SK-N-SH treated with all-trans-retinoic acid at 6 μM for 48 hours (cell line): Measurements from ENCODE around the gene MIPOL1.

Experiments
- ESRRG ChIP-seq: fragments of 250-450 bp; sonication (Bioruptor Pico); IDR thresholded peaks from 2 replicates; pipeline ENCODE4 v1.6.1; 2021; ENCODE audit warnings: mild to moderate bottlenecking
- OSR1 ChIP-seq: fragments of 250-450 bp; sonication (Bioruptor Pico); IDR thresholded peaks from 2 replicates; pipeline ENCODE4 v1.8.0; 2022; ENCODE audit warnings: moderate library complexity, mild to moderate bottlenecking, inconsistent platforms
- PATZ1 ChIP-seq: fragments of 250-450 bp; sonication (Bioruptor Pico); IDR thresholded peaks from 2 replicates; pipeline ENCODE4 v1.8.0; 2020; ENCODE audit warnings: mild to moderate bottlenecking, moderate library complexity, borderline replicate concordance
- PPARA ChIP-seq: fragments of 250-450 bp; sonication (Bioruptor Pico); IDR thresholded peaks from 2 replicates; pipeline ENCODE4 v1.5.0; 2020; ENCODE audit warnings: mild to moderate bottlenecking, borderline replicate concordance
- TSHZ2 ChIP-seq: fragments of 250-450 bp; sonication (Bioruptor Pico); IDR thresholded peaks from 2 replicates; pipeline ENCODE4 v1.5.0; 2020; ENCODE audit warnings: mild to moderate bottlenecking, moderate library complexity
- ZFP3 ChIP-seq: fragments of 250-450 bp; sonication (Bioruptor Pico); IDR thresholded peaks from 2 replicates; pipeline ENCODE4 v1.5.0; 2020; ENCODE audit warnings: mild to moderate bottlenecking, moderate library complexity
- ZNF565 ChIP-seq: fragments of 450-650 bp; formaldehyde crosslinking; conservative IDR thresholded peaks from 2 replicates; pipeline ENCODE4 v1.5.0; 2020; ENCODE audit warnings: low read depth, mild to moderate bottlenecking, moderate library complexity

- no peak for TF ChIP-seq ESRRG (CRISPR knock-in tag)
- no peak for TF ChIP-seq PATZ1 (CRISPR knock-in tag)
- no peak for TF ChIP-seq OSR1 (CRISPR knock-in tag)
- no peak for TF ChIP-seq ZFP3 (CRISPR knock-in tag)
- no peak for TF ChIP-seq TSHZ2 (CRISPR knock-in tag)
- no peak for TF ChIP-seq ZNF565 (CRISPR knock-in tag)
- TF ChIP-seq PPARA (CRISPR knock-in tag) = no peak
Measured at GRCh38 chr14:37417833-37418232, 220.1 kb downstream of the MIPOL1 start.
